ENCODE measurements around the gene SERP2.

- TF ChIP-seq ZNF274 (IDR thresholded peaks at IDR 0.05; ENCODE audit: low read depth, low read length) (no peak), YY1 (IDR thresholded peaks at IDR 0.05; ENCODE audit: insufficient read depth, insufficient read length) (no peak), SUZ12 (IDR thresholded peaks at IDR 0.05; ENCODE audit: extremely low read depth, insufficient read depth, insufficient read length) (no peak)
Observed at GRCh38 chr13:44355621-44356020, 18.0 kb upstream of the SERP2 start.

All from NT2/D1 (cell line).